ENCODE data around the gene KIRREL3.

DNA sequence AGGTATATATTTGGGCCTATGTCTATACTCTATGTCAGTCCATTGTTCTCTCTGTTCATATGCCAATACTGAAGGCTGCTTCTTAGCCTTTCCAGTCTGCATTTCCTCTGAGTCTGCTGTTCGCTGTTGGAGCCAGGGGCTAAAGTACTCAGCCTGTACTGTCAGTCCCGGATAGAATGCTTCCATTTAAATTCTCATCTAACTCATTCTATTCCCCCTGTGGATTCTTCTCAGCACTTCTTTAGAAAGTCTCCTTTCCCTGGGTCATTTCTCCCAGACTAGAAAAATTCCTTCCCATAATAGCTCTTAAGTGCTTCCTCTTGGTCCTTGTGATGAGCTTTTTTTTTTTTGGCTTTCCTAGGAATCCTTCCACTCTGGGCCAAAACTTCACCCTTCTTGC lies 293.1 kb downstream of the KIRREL3 start:
- TF ChIP-seq EZH2 (IDR thresholded peaks at IDR 0.05; ENCODE audit: insufficient read depth, poor library complexity, severe bottlenecking): no peak
- TF ChIP-seq EZH2phosphoT487 (IDR thresholded peaks at IDR 0.05; ENCODE audit: insufficient read depth, low read depth): no peak
